ENCODE data around the gene FAM168A. TPM values are rescaled to one million over a fixed set of nuclear protein-coding genes. Genes with fewer than 3 reads are reported as not detected.

Gene FAM168A
- total RNA-seq, 1 experiment from 2014 or later = 21.1 TPM

DNA sequence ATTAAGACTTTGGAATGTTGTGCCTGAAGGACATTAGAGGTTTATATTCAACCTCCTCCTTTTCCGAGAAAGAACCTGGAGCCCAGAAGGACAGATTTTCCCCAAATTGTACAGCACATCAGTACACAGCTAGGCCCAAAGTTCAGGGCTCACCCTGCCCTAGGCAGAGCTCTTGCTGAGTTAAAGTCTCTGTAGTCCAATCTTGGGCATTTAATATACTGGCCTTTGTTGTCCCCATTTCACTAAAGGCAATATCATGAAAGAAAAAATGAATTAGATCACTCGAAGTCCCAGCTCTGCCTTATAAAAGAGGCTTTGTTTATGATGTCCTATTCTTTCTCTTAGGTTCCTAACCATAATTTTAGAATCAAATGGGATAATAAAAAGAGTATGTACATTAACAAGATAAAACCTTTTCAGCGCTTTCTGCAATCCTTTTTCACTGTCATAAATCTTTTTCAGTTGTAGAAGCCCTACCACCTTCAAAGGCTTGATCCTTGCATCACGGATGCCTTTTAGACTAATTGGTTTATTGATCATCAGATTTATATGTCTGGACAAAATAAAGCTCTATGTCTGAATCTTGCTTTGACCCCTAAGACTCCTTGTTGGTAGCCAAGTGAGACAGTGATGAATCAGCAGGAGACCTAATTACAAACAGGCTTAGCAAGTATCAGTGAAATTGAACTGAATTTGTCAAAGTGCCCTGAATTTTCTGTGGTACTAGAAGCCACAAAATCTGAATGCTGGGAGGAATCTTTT is 181.9 kb downstream of the FAM168A start:
- no peak overlapping the region for H3K4me3 Mint-ChIP-seq
- Histone ChIP-seq H3K79me1 (ENCODE audit: insufficient read depth, low read depth, low read length, poor library complexity, severe bottlenecking) (no peaks in the 10 kb centered on the region), H3K56ac (ENCODE audit: insufficient read length, low read depth, low read length) (no peak overlapping the region), H3K4ac (ENCODE audit: low read depth, low read length) (no peak overlapping the region), H2BK15ac (ENCODE audit: low read depth, low read length) (no peak overlapping the region), H3K4me1 (ENCODE audit: insufficient read depth, low read length) (no peaks in the 10 kb centered on the region), H2AFZ (ENCODE audit: low read length) (no peak overlapping the region), H3K27me3 (ENCODE audit: insufficient read depth, low read length) (no peaks in the 10 kb centered on the region), H2BK5ac (ENCODE audit: insufficient read length, low read length) (no peak overlapping the region), H2BK12ac (ENCODE audit: insufficient read length, low read depth, low read length) (no peak overlapping the region), H3K23ac (ENCODE audit: insufficient read length, low read depth, low read length) (no peak overlapping the region), H4K8ac (replicated peaks; ENCODE audit: insufficient read length, low read depth, low read length) (no peak overlapping the region), H3K18ac (ENCODE audit: insufficient read length, low read depth, low read length) (no peak overlapping the region), H3K9me3 (ENCODE audit: control insufficient read depth, low read depth, low read length) (no peaks in the 10 kb centered on the region), H3K9ac (ENCODE audit: extremely low read depth, insufficient read length, low read length) (no peak overlapping the region), H3K79me2 (ENCODE audit: insufficient read depth, low read length) (no peaks in the 10 kb centered on the region), H4K5ac (ENCODE audit: insufficient read length, low read depth, low read length) (no peak overlapping the region), H3K23me2 (ENCODE audit: insufficient read length, low read depth, low read length, poor library complexity, severe bottlenecking) (no peaks in the 10 kb centered on the region), H2BK20ac (ENCODE audit: low read depth, low read length, poor library complexity, severe bottlenecking) (no peak overlapping the region), H4K20me1 (ENCODE audit: control insufficient read depth, insufficient read depth, insufficient read length) (no peaks in the 10 kb centered on the region), H2BK120ac (ENCODE audit: low read depth, low read length, poor library complexity, severe bottlenecking) (no peak overlapping the region), H4K91ac (ENCODE audit: insufficient read length, low read depth, low read length) (no peak overlapping the region), H3K27ac (ENCODE audit: insufficient read length, low read depth, low read length) (no peak overlapping the region), H2AK5ac (ENCODE audit: insufficient read length, low read length) (no peak overlapping the region), H3K14ac (ENCODE audit: insufficient read depth, low read length) (no peak overlapping the region), H3K4me2 (ENCODE audit: insufficient read depth, insufficient read length, low read length) (no peak overlapping the region), H3T11ph (ENCODE audit: low read length) (no peak overlapping the region)
- H3K27me3 Mint-ChIP-seq (ENCODE audit: low read depth) = no peaks in the 10 kb centered on the region
- H3K27ac Mint-ChIP-seq = no peak overlapping the region
- H3K4me1 Mint-ChIP-seq = peaks cover 7 to 12% of the 10 kb centered on the region in 2 experiments; a peak in 3 of 4 replicates
- WGBS (ENCODE audit: extremely low coverage, insufficient read length, low lambda C conversion rate) = no CpG with 5 or more reads among the region's 4 CpGs
- no peaks in the 10 kb centered on the region for H3K9me3 Mint-ChIP-seq
- no peak for TF ChIP-seq CTCF (conservative IDR thresholded peaks at IDR 0.05)
- peaks cover 8 to 21% (median 17%) of the 10 kb centered on the region in 3 experiments; a peak in 6 of 7 replicates for H3K36me3 Mint-ChIP-seq (ENCODE audit: insufficient read depth in 1 of 3, low read depth in 3 of 3)
- no peak for DNase-seq
